HepG2 (cell line): ENCODE measurements around the gene TYW1B. TPM values are rescaled to one million over a fixed set of nuclear protein-coding genes. Genes with fewer than 3 reads are reported as not detected.
"Not testable (repeated sequence)": the region's sequence is repeated elsewhere in the genome, so short reads cannot be mapped to it uniquely, and the experiment has no call there.

Experiments
- ATAC-seq: fragments of 200-7000 bp; cut with Tn5 transposase; 3 replicates; pipeline ENCODE4 v1.9.1; 2020; ENCODE audit warnings: mild to moderate bottlenecking, moderate library complexity
- BruUV-seq: library from RNA; stranded (reverse); fragments of 400-500 nt; replicated peaks from 2 replicates; lab custom pipeline; 2021; lab: Mats Ljungman, UMichigan
- CTCF ChIA-PET: fragments of 300-600 bp; formaldehyde crosslinking; extraction: SDS; loops from one replicate; lab custom pipeline; 2021; ENCODE audit warnings: low total read pairs, inconsistent platforms, low intra/inter-chr PET ratio; lab: Yijun Ruan, JAX
- POLR2A ChIA-PET: fragments of 350-600 bp; sonication (Branson Sonifier 250); formaldehyde crosslinking; loops from one replicate; lab custom pipeline; 2020; ENCODE audit warnings: antibody characterized with exemption, inconsistent platforms; lab: Yijun Ruan, JAX
- DNase-seq: peaks from one replicate; pipeline ENCODE4 v3.0.0-alpha.2; 2015; ENCODE audit warnings: low spot score
- FAIRE-seq: peaks from 3 replicates; lab custom pipeline; 2011; peaks lifted over from hg19 to GRCh38; lab: Jason Lieb, UNC
- H2AFZ ChIP-seq: one replicate; pipeline ENCODE4 v1.6.1; 2011; ENCODE audit warnings: low read length, inconsistent platforms
- H3K27ac ChIP-seq: fragments of 300-600 bp; 3 replicates; pipeline ENCODE4 v1.8.0; 2011; ENCODE audit warnings: mixed run types, mild to moderate bottlenecking, mixed read lengths, low read length, inconsistent platforms; ENCODE audit not compliant: insufficient read depth; ENCODE audit errors: extremely low read length
- H3K27me3 ChIP-seq, 2 experiments: fragments of 200-600 bp in 1 of 2; 2 replicates in 1 of 2; 3 replicates in 1 of 2; pipeline versions ENCODE4 v1.6.0 to v1.8.0; 2011; ENCODE audit warnings: low read length in 2 of 2, mild to moderate bottlenecking in 2 of 2, moderate library complexity in 2 of 2, inconsistent platforms in 1 of 2; ENCODE audit not compliant: insufficient read depth in 2 of 2, control insufficient read depth in 1 of 2
- H3K36me3 ChIP-seq, 2 experiments: fragments of 200-600 bp in 1 of 2; replicated peaks in 1 of 2; 2 replicates in 1 of 2; 3 replicates in 1 of 2; pipeline versions ENCODE4 v1.5.1 to v1.8.0; 2011; ENCODE audit warnings: low read length in 2 of 2, inconsistent platforms in 1 of 2; ENCODE audit not compliant: insufficient read depth in 2 of 2, control insufficient read depth in 1 of 2
- H3K4me1 ChIP-seq: 2 replicates; pipeline ENCODE4 v1.5.1; 2012; ENCODE audit warnings: low read length, inconsistent platforms; ENCODE audit not compliant: insufficient read depth
- H3K4me2 ChIP-seq: 2 replicates; pipeline ENCODE4 v1.6.0; 2011; ENCODE audit warnings: low read depth, low read length, inconsistent platforms
- H3K4me3 ChIP-seq, 3 experiments: fragments of 200-600 bp in 1 of 3; sonication (generic), shearing (Covaris generic) in 1 of 3; replicated peaks in 1 of 3; 2 replicates each; pipeline ENCODE4 v1.5.1; 2011 to 2016; ENCODE audit warnings: low read length in 3 of 3, inconsistent platforms in 2 of 3, low read depth in 2 of 3, mild to moderate bottlenecking in 2 of 3, control low read depth in 1 of 3, mixed read lengths in 1 of 3; ENCODE audit not compliant: insufficient read depth in 1 of 3
- H3K79me2 ChIP-seq: one replicate; pipeline ENCODE4 v1.6.1; 2011; ENCODE audit warnings: low read length, inconsistent platforms; ENCODE audit not compliant: insufficient read depth
- H3K9ac ChIP-seq: 2 replicates; pipeline ENCODE4 v1.6.0; 2011; ENCODE audit warnings: mild to moderate bottlenecking, low read depth, low read length, inconsistent platforms; ENCODE audit not compliant: insufficient read depth
- H3K9me3 ChIP-seq: 2 replicates; pipeline ENCODE4 v1.5.1; 2012; ENCODE audit warnings: mild to moderate bottlenecking, low read length
- H4K20me1 ChIP-seq: 2 replicates; pipeline ENCODE4 v1.6.0; 2011; ENCODE audit warnings: inconsistent platforms, mild to moderate bottlenecking, low read length, moderate library complexity; ENCODE audit not compliant: insufficient read depth
- ZNF317 ChIP-seq: sonication (generic); formaldehyde crosslinking; IDR thresholded peaks from 2 replicates; pipeline ENCODE4 v1.5.0; 2020; ENCODE audit warnings: mild to moderate bottlenecking, missing genetic modification reagents
- WGBS: methylation state at CpG from one replicate; pipeline ENCODE4 v1.1.6; 2017; ENCODE audit warnings: low lambda C conversion rate; 5-methylcytosine and 5-hydroxymethylcytosine counted together
- in situ Hi-C: cut with HindIII; loops from 2 replicates; pipeline ENCODE4 v1.10.0; 2017; ENCODE audit warnings: low pct_unique_long_range_greater_than_20kb; ENCODE audit not compliant: extremely low pct_ligation_motif_present
- intact Hi-C: fragments of 100-400 bp; cut with micrococcal nuclease; formaldehyde crosslinking; loops from one replicate; pipeline ENCODE4 v1.10.0; 2022; ENCODE audit not compliant: unreplicated experiment
- polyA plus RNA-seq, 8 experiments: library from polyadenylated mRNA; depleted of rRNA in 3 of 8; stranded (reverse) in 7 of 8; unstranded in 1 of 8; fragments of >200 nt; fragmentation: Illumina TruSeq in 4 of 8; extraction: Trizol in 4 of 8; gene quantifications; 2 replicates each; pipeline versions ENCODE4 v1.2.1 to v1.2.3, GENCODE V29; 2011 to 2016; ENCODE audit warnings: low read depth in 4 of 8, missing spikeins in 1 of 8, mixed read lengths in 1 of 8; ENCODE audit not compliant: insufficient read depth in 1 of 8
- total RNA-seq, 5 experiments: library from RNA; depleted of rRNA; stranded (reverse); fragments of >200 nt; fragmentation: Illumina TruSeq; extraction: Trizol; gene quantifications; 2 replicates each; pipeline ENCODE4 v1.2.3, GENCODE V29; 2016; ENCODE audit warnings: low read depth in 1 of 5

Gene TYW1B
- total and polyA plus RNA-seq, 2 of the 13 experiments (the other 11 are each of a cell fraction or from before 2014, with no cell fraction given): 2.0 to 5.5 TPM

DNA sequence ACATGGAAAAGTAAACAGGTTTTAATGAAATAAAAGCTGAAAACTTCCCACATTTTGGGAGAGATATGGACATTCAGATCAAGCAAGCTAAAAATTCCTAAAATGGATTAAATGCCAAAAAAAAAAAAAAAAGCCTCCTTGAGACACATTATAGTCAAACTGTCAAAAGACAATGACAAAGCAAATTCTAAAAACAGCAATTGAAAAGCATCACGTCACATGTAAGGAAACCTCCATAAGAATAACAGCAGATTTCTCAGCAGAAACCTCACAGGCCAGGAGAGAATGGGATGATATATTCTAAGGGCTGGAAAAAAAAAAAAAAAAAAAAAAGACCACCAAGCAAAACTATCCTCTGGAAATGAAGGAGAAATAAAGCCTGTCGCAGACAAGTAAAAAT lies 97.2 kb downstream of the TYW1B start:
- H3K4me2 ChIP-seq, H3K4me3 ChIP-seq, H3K79me2 ChIP-seq, H4K20me1 ChIP-seq, H3K36me3 ChIP-seq, BruUV-seq, H3K27me3 ChIP-seq, H3K4me1 ChIP-seq, H3K9me3 ChIP-seq, in situ Hi-C loops, ATAC-seq, DNase-seq, H3K9ac ChIP-seq, FAIRE-seq, H3K27ac ChIP-seq, CTCF ChIA-PET, H2AFZ ChIP-seq, intact Hi-C loops, POLR2A ChIA-PET: not testable (repeated sequence)
- peak; percentile 57; the same call in 1 of the 2 replicates for TF ChIP-seq ZNF317 (CRISPR knock-in tag)
- 97% methylated on average over 2 of the region's 2 CpGs for WGBS

- H3K9me3 ChIP-seq, H3K9ac ChIP-seq, BruUV-seq, H4K20me1 ChIP-seq, H2AFZ ChIP-seq, ATAC-seq, CTCF ChIA-PET, H3K4me3 ChIP-seq, DNase-seq, H3K27me3 ChIP-seq, H3K4me2 ChIP-seq, H3K4me1 ChIP-seq, POLR2A ChIA-PET, intact Hi-C loops, H3K27ac ChIP-seq, H3K36me3 ChIP-seq, in situ Hi-C loops, H3K79me2 ChIP-seq: not testable (repeated sequence)
- peak; percentile 75 for FAIRE-seq
- WGBS: 91% methylated on average over 2 of the region's 2 CpGs
These were observed 97.6 kb downstream of the TYW1B start for GRCh38 chr7:72730384-72730783.

GRCh38 chr7:72729130-72729529 lies 98.9 kb downstream of the TYW1B start:
- H3K9me3 ChIP-seq, H3K4me2 ChIP-seq, H3K27me3 ChIP-seq, H3K36me3 ChIP-seq, BruUV-seq, in situ Hi-C loops, DNase-seq, FAIRE-seq, H3K9ac ChIP-seq, H3K27ac ChIP-seq, ATAC-seq, H2AFZ ChIP-seq, POLR2A ChIA-PET, H3K4me1 ChIP-seq, intact Hi-C loops, H4K20me1 ChIP-seq, H3K79me2 ChIP-seq, H3K4me3 ChIP-seq, CTCF ChIA-PET: not testable (repeated sequence)
- 96% methylated on average over 2 of the region's 2 CpGs for WGBS
